ENCODE data around the gene SRP54.
"Not testable (repeated sequence)": the region's sequence is repeated elsewhere in the genome, so short reads cannot be mapped to it uniquely, and the experiment has no call there.

Gene SRP54

GRCh38 chr14:35051796-35052195 is 69.0 kb downstream of the SRP54 start:
- TF ChIP-seq CTCF (IDR thresholded peaks at IDR 0.05; ENCODE audit: low read depth, low read length), result no peak
- DNase-seq (ENCODE audit: low read depth in 2 of 2), result peak; percentile 25 to 57
- no peak overlapping the region for H3K4me3 ChIP-seq (replicated peaks in 1 of 2; ENCODE audit: low read depth in 2 of 2, low read length in 2 of 2)

- no peak overlapping the region for H3K4me3 ChIP-seq (replicated peaks in 1 of 2; ENCODE audit: low read depth in 2 of 2, low read length in 2 of 2)
- TF ChIP-seq CTCF (IDR thresholded peaks at IDR 0.05; ENCODE audit: low read depth, low read length), result no peak
- DNase-seq (ENCODE audit: low read depth in 2 of 2), result no peak
Measured at GRCh38 chr14:35052637-35053036, 69.8 kb downstream of the SRP54 start.

- DNase-seq (ENCODE audit: low read depth in 2 of 2), result peak; percentile 39 to 66
- not testable (repeated sequence) for H3K4me3 ChIP-seq (replicated peaks in 1 of 2; ENCODE audit: low read depth in 2 of 2, low read length in 2 of 2)
Measured at GRCh38 chr14:35061113-35061791, 78.5 kb downstream of the SRP54 start.

GRCh38 chr14:35065731-35066130 is 82.9 kb downstream of the SRP54 start:
- DNase-seq (ENCODE audit: low read depth in 2 of 2); H3K4me3 ChIP-seq (replicated peaks in 1 of 2; ENCODE audit: low read depth in 2 of 2, low read length in 2 of 2): not testable (repeated sequence)

- peak in 1 of 2 donors; percentile 71 for DNase-seq (ENCODE audit: low read depth in 2 of 2)
- H3K4me3 ChIP-seq (replicated peaks in 1 of 2; ENCODE audit: low read depth in 2 of 2, low read length in 2 of 2), result no peak overlapping the region
- TF ChIP-seq CTCF (IDR thresholded peaks at IDR 0.05; ENCODE audit: low read depth, low read length), result no peak
Measured at GRCh38 chr14:35068238-35069012, 85.6 kb downstream of the SRP54 start.

GRCh38 chr14:35072226-35072625 is 89.4 kb downstream of the SRP54 start:
- no peak for DNase-seq (ENCODE audit: low read depth in 2 of 2)
- H3K4me3 ChIP-seq (replicated peaks in 1 of 2; ENCODE audit: low read depth in 2 of 2, low read length in 2 of 2), result no peak overlapping the region
- TF ChIP-seq CTCF (IDR thresholded peaks at IDR 0.05; ENCODE audit: low read depth, low read length), result no peak

GRCh38 chr14:35073486-35073885 is 90.7 kb downstream of the SRP54 start:
- TF ChIP-seq CTCF (IDR thresholded peaks at IDR 0.05; ENCODE audit: low read depth, low read length), result no peak

More at GRCh38 chr14:35073486-35073885, 90.7 kb downstream of the SRP54 start:
- peak in 1 of 2 donors; percentile 6 for DNase-seq (ENCODE audit: low read depth in 2 of 2)
- H3K4me3 ChIP-seq (replicated peaks in 1 of 2; ENCODE audit: low read depth in 2 of 2, low read length in 2 of 2), result no peak overlapping the region

Measured in cardiac fibroblast (primary cell).